IPS-NIHi11 (cell line): ENCODE data around the gene UROS.

Experiments
- DNase-seq: peaks from one replicate; pipeline ENCODE4 v3.0.0; 2012; ENCODE audit warnings: mixed read lengths, low spot score

UROS gene

GRCh38 chr10:125788156-125789034 lies 34.7 kb downstream of the UROS start:
- DNase-seq, result no peak

GRCh38 chr10:125785791-125786190 lies 37.3 kb downstream of the UROS start:
- DNase-seq, result no peak

- DNase-seq, result no peak
Measured at GRCh38 chr10:125783957-125784356, 39.1 kb downstream of the UROS start.

GRCh38 chr10:125783408-125783807 lies 39.6 kb downstream of the UROS start:
- no peak for DNase-seq

- no peak for DNase-seq
Measured at GRCh38 chr10:125782616-125783015, 40.4 kb downstream of the UROS start.

- no peak for DNase-seq
Measured at GRCh38 chr10:125782054-125782453, 41.0 kb downstream of the UROS start.

- no peak for DNase-seq
Measured at GRCh38 chr10:125781374-125781773, 41.7 kb downstream of the UROS start.

- no peak for DNase-seq
Measured at GRCh38 chr10:125779403-125780327, 43.4 kb downstream of the UROS start.

- no peak for DNase-seq
Measured at GRCh38 chr10:125778556-125778955, 44.5 kb downstream of the UROS start.

GRCh38 chr10:125777806-125778205 lies 45.3 kb downstream of the UROS start:
- no peak for DNase-seq

- no peak for DNase-seq
Measured at GRCh38 chr10:125775491-125776106, 47.5 kb downstream of the UROS start, which contains the start of gene MMP21. TSS of gene MMP21 (minus strand) at chr10:125775821. CDS start at chr10:125775821, 0 bp downstream.

- no peak for DNase-seq
Measured at GRCh38 chr10:125774581-125775191, 48.4 kb downstream of the UROS start.

GRCh38 chr10:125773687-125774543 lies 49.1 kb downstream of the UROS start:
- no peak for DNase-seq

GRCh38 chr10:125772864-125773180 lies 50.2 kb downstream of the UROS start:
- DNase-seq, result no peak

GRCh38 chr10:125772112-125772863 lies 50.8 kb downstream of the UROS start:
- DNase-seq, result no peak

- no peak for DNase-seq
Measured at GRCh38 chr10:125770844-125771243, 52.2 kb downstream of the UROS start.

GRCh38 chr10:125769175-125769574 lies 53.9 kb downstream of the UROS start:
- DNase-seq, result no peak

- DNase-seq, result no peak
Measured at GRCh38 chr10:125768219-125768855, 54.7 kb downstream of the UROS start.

- no peak for DNase-seq
Measured at GRCh38 chr10:125766511-125766910, 56.5 kb downstream of the UROS start.

GRCh38 chr10:125765835-125766234 lies 57.2 kb downstream of the UROS start:
- DNase-seq, result no peak
